Measurements from ENCODE around the gene PLXNA4. TPM values are rescaled to one million over a fixed set of nuclear protein-coding genes. Genes with fewer than 3 reads are reported as not detected.

Gene PLXNA4
- total and polyA plus RNA-seq, 2 experiments from 2014 or later = 0.08 to 0.80 TPM

DNA sequence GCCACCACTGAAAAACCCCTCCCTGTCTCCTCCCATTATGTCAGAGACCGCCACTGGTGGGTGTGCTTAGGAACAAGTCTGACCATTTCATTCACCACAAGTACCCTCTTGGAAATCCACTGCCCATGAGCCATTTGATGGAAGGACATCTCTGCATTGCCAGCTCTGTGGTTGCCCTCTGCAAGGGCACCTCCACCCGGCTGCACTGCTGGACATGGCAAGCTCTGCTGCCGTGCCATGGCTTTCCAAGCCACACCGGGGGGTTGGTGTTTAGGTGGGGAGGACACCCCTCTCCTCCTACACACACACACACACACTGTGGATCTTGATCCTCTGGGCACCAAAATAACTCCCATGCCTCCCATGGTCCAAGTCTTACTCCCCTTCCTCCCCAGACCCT lies 5.2 kb upstream of the PLXNA4 start:
- no peak overlapping the region for H3K4me3 Mint-ChIP-seq
- no peaks in the 10 kb centered on the region for H3K79me2 ChIP-seq (replicated peaks; ENCODE audit: insufficient read depth)
- no peak overlapping the region for H3K27ac ChIP-seq (ENCODE audit: low read depth)
- no peaks in the 10 kb centered on the region for H3K9me3 Mint-ChIP-seq
- no peak overlapping the region for H2AFZ ChIP-seq
- no peaks in the 10 kb centered on the region for H3K36me3 Mint-ChIP-seq (ENCODE audit: low read depth)
- no peak overlapping the region for H3K4me3 ChIP-seq
- no peaks in the 10 kb centered on the region for H3F3A ChIP-seq (replicated peaks; ENCODE audit: low read depth)
- H4K20me1 ChIP-seq (replicated peaks; ENCODE audit: insufficient read depth) = no peaks in the 10 kb centered on the region
- 0 out of 2 replicates have a peak, but pooled peaks cover 3% of the 10 kb centered on the region for H3K4me1 ChIP-seq (ENCODE audit: insufficient read depth)
- ATAC-seq (no peak), DNase-seq (ENCODE audit: low spot score) (no peak)
- no peak overlapping the region for H3K4me2 ChIP-seq
- TF ChIP-seq NANOG (IDR thresholded peaks at IDR 0.05; ENCODE audit: borderline replicate concordance) (no peak), EZH2 (IDR thresholded peaks at IDR 0.05; ENCODE audit: low read depth, unreplicated experiment) (no peak), JUNB (IDR thresholded peaks at IDR 0.05; ENCODE audit: unreplicated experiment) (no peak), EZH2phosphoT487 (IDR thresholded peaks at IDR 0.05; ENCODE audit: unreplicated experiment) (no peak), ZNF331 (CRISPR knock-in tag; IDR thresholded peaks at IDR 0.05; ENCODE audit: low read depth) (no peak), STAT1 (IDR thresholded peaks at IDR 0.05; ENCODE audit: unreplicated experiment) (no peak), POLR2AphosphoS5 (IDR thresholded peaks at IDR 0.05; ENCODE audit: low read depth) (no peak), CREB1 (CRISPR knock-in tag; IDR thresholded peaks at IDR 0.05; ENCODE audit: low read depth) (no peak), ZNF114 (CRISPR knock-in tag; IDR thresholded peaks at IDR 0.05) (no peak)
- TF ChIP-seq, protein P1, sequence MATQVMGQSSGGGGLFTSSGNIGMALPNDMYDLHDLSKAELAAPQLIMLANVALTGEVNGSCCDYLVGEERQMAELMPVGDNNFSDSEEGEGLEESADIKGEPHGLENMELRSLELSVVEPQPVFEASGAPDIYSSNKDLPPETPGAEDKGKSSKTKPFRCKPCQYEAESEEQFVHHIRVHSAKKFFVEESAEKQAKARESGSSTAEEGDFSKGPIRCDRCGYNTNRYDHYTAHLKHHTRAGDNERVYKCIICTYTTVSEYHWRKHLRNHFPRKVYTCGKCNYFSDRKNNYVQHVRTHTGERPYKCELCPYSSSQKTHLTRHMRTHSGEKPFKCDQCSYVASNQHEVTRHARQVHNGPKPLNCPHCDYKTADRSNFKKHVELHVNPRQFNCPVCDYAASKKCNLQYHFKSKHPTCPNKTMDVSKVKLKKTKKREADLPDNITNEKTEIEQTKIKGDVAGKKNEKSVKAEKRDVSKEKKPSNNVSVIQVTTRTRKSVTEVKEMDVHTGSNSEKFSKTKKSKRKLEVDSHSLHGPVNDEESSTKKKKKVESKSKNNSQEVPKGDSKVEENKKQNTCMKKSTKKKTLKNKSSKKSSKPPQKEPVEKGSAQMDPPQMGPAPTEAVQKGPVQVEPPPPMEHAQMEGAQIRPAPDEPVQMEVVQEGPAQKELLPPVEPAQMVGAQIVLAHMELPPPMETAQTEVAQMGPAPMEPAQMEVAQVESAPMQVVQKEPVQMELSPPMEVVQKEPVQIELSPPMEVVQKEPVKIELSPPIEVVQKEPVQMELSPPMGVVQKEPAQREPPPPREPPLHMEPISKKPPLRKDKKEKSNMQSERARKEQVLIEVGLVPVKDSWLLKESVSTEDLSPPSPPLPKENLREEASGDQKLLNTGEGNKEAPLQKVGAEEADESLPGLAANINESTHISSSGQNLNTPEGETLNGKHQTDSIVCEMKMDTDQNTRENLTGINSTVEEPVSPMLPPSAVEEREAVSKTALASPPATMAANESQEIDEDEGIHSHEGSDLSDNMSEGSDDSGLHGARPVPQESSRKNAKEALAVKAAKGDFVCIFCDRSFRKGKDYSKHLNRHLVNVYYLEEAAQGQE (IDR thresholded peaks at IDR 0.05; ENCODE audit: unreplicated experiment) = no peak
- TF ChIP-seq, protein P2, sequence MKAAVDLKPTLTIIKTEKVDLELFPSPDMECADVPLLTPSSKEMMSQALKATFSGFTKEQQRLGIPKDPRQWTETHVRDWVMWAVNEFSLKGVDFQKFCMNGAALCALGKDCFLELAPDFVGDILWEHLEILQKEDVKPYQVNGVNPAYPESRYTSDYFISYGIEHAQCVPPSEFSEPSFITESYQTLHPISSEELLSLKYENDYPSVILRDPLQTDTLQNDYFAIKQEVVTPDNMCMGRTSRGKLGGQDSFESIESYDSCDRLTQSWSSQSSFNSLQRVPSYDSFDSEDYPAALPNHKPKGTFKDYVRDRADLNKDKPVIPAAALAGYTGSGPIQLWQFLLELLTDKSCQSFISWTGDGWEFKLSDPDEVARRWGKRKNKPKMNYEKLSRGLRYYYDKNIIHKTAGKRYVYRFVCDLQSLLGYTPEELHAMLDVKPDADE (IDR thresholded peaks at IDR 0.05) = no peak
- TF ChIP-seq, protein P3, sequence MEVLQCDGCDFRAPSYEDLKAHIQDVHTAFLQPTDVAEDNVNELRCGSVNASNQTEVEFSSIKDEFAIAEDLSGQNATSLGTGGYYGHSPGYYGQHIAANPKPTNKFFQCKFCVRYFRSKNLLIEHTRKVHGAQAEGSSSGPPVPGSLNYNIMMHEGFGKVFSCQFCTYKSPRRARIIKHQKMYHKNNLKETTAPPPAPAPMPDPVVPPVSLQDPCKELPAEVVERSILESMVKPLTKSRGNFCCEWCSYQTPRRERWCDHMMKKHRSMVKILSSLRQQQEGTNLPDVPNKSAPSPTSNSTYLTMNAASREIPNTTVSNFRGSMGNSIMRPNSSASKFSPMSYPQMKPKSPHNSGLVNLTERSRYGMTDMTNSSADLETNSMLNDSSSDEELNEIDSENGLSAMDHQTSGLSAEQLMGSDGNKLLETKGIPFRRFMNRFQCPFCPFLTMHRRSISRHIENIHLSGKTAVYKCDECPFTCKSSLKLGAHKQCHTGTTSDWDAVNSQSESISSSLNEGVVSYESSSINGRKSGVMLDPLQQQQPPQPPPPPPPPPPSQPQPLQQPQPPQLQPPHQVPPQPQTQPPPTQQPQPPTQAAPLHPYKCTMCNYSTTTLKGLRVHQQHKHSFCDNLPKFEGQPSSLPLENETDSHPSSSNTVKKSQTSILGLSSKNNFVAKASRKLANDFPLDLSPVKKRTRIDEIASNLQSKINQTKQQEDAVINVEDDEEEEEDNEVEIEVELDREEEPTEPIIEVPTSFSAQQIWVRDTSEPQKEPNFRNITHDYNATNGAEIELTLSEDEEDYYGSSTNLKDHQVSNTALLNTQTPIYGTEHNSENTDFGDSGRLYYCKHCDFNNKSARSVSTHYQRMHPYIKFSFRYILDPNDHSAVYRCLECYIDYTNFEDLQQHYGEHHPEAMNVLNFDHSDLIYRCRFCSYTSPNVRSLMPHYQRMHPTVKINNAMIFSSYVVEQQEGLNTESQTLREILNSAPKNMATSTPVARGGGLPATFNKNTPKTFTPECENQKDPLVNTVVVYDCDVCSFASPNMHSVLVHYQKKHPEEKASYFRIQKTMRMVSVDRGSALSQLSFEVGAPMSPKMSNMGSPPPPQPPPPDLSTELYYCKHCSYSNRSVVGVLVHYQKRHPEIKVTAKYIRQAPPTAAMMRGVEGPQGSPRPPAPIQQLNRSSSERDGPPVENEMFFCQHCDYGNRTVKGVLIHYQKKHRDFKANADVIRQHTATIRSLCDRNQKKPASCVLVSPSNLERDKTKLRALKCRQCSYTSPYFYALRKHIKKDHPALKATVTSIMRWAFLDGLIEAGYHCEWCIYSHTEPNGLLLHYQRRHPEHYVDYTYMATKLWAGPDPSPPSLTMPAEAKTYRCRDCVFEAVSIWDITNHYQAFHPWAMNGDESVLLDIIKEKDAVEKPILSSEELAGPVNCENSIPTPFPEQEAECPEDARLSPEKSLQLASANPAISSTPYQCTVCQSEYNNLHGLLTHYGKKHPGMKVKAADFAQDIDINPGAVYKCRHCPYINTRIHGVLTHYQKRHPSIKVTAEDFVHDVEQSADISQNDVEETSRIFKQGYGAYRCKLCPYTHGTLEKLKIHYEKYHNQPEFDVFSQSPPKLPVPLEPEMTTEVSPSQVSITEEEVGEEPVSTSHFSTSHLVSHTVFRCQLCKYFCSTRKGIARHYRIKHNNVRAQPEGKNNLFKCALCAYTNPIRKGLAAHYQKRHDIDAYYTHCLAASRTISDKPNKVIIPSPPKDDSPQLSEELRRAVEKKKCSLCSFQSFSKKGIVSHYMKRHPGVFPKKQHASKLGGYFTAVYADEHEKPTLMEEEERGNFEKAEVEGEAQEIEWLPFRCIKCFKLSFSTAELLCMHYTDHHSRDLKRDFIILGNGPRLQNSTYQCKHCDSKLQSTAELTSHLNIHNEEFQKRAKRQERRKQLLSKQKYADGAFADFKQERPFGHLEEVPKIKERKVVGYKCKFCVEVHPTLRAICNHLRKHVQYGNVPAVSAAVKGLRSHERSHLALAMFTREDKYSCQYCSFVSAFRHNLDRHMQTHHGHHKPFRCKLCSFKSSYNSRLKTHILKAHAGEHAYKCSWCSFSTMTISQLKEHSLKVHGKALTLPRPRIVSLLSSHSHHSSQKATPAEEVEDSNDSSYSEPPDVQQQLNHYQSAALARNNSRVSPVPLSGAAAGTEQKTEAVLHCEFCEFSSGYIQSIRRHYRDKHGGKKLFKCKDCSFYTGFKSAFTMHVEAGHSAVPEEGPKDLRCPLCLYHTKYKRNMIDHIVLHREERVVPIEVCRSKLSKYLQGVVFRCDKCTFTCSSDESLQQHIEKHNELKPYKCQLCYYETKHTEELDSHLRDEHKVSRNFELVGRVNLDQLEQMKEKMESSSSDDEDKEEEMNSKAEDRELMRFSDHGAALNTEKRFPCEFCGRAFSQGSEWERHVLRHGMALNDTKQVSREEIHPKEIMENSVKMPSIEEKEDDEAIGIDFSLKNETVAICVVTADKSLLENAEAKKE (CRISPR knock-in tag; IDR thresholded peaks at IDR 0.05) = no peak
- TF ChIP-seq, protein P4, sequence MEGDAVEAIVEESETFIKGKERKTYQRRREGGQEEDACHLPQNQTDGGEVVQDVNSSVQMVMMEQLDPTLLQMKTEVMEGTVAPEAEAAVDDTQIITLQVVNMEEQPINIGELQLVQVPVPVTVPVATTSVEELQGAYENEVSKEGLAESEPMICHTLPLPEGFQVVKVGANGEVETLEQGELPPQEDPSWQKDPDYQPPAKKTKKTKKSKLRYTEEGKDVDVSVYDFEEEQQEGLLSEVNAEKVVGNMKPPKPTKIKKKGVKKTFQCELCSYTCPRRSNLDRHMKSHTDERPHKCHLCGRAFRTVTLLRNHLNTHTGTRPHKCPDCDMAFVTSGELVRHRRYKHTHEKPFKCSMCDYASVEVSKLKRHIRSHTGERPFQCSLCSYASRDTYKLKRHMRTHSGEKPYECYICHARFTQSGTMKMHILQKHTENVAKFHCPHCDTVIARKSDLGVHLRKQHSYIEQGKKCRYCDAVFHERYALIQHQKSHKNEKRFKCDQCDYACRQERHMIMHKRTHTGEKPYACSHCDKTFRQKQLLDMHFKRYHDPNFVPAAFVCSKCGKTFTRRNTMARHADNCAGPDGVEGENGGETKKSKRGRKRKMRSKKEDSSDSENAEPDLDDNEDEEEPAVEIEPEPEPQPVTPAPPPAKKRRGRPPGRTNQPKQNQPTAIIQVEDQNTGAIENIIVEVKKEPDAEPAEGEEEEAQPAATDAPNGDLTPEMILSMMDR (conservative IDR thresholded peaks at IDR 0.05; ENCODE audit: low read depth in 2 of 2) = no peak
- H3K4me1 Mint-ChIP-seq = peaks cover 11% of the 10 kb centered on the region
- H3K27ac Mint-ChIP-seq = no peak overlapping the region
- H3K27me3 ChIP-seq (ENCODE audit: insufficient read depth) = peaks cover 36% of the 10 kb centered on the region
- 0 out of 2 replicates have a peak, but pooled peaks cover 2% of the 10 kb centered on the region for H3K9me2 ChIP-seq (ENCODE audit: insufficient read depth)
- no peaks in the 10 kb centered on the region for H3K36me3 ChIP-seq (ENCODE audit: insufficient read depth)
- peaks cover 26% of the 10 kb centered on the region for H3K27me3 Mint-ChIP-seq (ENCODE audit: insufficient read depth, low read depth, poor library complexity)

Measured in GM23338 (cell line).